ENCODE measurements around the gene ITGAE. TPM values are rescaled to one million over a fixed set of nuclear protein-coding genes. Genes with fewer than 3 reads are reported as not detected.

Gene ITGAE
- total RNA-seq, 2 donors from 2014 or later: 21.8 to 34.3 TPM

DNA sequence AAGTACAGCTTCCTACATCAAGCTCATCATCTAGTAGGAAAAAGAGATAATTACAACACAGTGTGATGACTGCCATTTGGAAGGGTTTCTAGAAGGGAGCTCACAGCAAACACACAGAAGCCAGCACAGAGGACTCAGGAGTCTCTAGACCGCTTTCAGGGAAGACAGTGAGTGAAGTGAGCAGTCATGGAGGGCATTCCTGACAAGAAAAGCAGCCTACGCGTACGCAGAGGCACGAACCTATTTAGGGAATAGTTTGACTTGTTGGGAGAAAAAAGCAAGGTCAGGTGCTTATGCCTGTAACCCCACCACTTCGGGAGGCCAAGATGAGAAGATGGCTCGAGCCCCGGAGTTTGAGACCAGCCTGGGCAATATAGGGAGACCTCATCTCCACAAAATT, 85.7 kb downstream of the ITGAE start:
- H3K9me3 Mint-ChIP-seq: no peaks in the 10 kb centered on the region
- H3K27me3 ChIP-seq (ENCODE audit: control insufficient read depth, insufficient read depth, low read length, poor library complexity, severe bottlenecking): no peaks in the 10 kb centered on the region
- 89 to 97% methylated on average over 6 to 8 of the region's 8 CpGs for WGBS, 2 experiments (ENCODE audit: insufficient coverage in 1 of 2, insufficient read length in 1 of 2)
- peaks cover 46% of the 10 kb centered on the region for H3K36me3 Mint-ChIP-seq (ENCODE audit: low read depth)
- no peaks in the 10 kb centered on the region for H3K9me3 ChIP-seq (ENCODE audit: control insufficient read depth, low read length)
- TF ChIP-seq, protein P1, sequence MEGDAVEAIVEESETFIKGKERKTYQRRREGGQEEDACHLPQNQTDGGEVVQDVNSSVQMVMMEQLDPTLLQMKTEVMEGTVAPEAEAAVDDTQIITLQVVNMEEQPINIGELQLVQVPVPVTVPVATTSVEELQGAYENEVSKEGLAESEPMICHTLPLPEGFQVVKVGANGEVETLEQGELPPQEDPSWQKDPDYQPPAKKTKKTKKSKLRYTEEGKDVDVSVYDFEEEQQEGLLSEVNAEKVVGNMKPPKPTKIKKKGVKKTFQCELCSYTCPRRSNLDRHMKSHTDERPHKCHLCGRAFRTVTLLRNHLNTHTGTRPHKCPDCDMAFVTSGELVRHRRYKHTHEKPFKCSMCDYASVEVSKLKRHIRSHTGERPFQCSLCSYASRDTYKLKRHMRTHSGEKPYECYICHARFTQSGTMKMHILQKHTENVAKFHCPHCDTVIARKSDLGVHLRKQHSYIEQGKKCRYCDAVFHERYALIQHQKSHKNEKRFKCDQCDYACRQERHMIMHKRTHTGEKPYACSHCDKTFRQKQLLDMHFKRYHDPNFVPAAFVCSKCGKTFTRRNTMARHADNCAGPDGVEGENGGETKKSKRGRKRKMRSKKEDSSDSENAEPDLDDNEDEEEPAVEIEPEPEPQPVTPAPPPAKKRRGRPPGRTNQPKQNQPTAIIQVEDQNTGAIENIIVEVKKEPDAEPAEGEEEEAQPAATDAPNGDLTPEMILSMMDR (conservative IDR thresholded peaks at IDR 0.05): no peak
- no peak overlapping the region for H3K27ac Mint-ChIP-seq
- no peak overlapping the region for H3K27ac ChIP-seq (ENCODE audit: low read depth, low read length)
- no peak overlapping the region for H3K4me3 Mint-ChIP-seq
- H3K27me3 Mint-ChIP-seq (ENCODE audit: insufficient read depth): no peaks in the 10 kb centered on the region
- no peak for DNase-seq
- peaks cover 47% of the 10 kb centered on the region for H3K36me3 ChIP-seq (ENCODE audit: control insufficient read depth, insufficient read depth, low read length)
- no peaks in the 10 kb centered on the region for H3K4me1 ChIP-seq (ENCODE audit: control insufficient read depth, insufficient read depth, low read length)
- H3K4me3 ChIP-seq (ENCODE audit: low read length): no peak overlapping the region
- no peaks in the 10 kb centered on the region for H3K4me1 Mint-ChIP-seq
- no peak overlapping the region for H3K9ac ChIP-seq (ENCODE audit: extremely low read depth, low read length, poor library complexity, severe bottlenecking)

DNA sequence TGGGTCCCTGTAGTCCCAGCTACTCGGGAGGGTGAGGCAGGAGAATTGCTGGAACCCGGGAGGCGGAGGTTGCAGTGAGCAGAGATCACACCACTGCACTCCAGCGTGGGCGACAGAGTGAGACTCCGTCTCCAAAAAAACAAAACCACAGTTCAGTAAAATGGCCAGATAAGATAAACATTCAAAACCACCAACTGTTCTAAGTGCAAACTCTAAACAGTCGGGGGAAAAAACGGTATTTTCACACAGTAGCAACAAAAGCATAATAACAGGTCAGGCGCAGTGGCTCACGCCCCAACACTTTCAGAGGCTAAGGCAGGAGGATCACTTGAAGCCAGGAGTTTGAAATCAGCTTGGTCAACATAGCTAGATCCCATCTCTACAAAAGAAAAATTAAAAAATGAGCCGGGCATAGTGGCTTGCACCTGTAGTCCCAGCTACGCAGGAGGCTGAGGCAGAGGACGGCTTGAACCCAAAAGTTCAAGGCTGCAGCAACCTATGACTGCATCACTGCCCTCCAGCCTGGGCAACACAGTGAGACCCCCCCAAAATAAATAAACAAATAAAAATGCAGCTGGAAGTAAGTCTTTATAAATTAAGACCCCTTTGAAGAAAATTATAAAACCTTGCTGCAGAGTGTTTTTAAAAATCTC, 88.1 kb downstream of the ITGAE start:
- no peak overlapping the region for H3K4me3 Mint-ChIP-seq

DNA sequence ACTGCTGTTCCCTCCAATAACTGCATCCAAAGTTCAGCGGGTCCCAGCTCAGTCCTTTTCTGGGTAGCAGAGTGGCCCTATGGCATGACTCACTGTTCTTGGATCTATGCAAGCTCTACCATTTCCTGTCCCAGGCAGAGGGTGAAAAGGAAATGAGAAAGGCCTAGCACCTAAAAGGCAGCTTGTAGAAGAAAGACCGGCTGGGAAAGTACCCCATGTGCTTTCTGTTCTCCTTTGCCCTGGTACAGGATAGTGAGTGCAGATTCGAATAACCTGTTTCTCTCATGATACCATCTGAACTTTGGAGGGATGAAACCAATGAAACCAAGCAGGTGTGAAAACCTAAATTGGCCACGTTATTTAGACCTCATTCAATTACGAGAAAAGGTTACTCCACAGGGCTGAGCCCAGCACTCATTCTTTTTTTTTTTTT, 90.0 kb downstream of the ITGAE start:
- H3K9ac ChIP-seq (ENCODE audit: extremely low read depth, low read length, poor library complexity, severe bottlenecking): no peak overlapping the region
- H3K9me3 Mint-ChIP-seq: no peaks in the 10 kb centered on the region

More for the DNA sequence above, 88.1 kb downstream of the ITGAE start:
- WGBS, 2 experiments (ENCODE audit: insufficient coverage in 1 of 2, insufficient read length in 1 of 2): 84 to 89% methylated on average over 12 to 13 of the region's 13 CpGs
- H3K4me1 ChIP-seq (ENCODE audit: control insufficient read depth, insufficient read depth, low read length): no peaks in the 10 kb centered on the region
- TF ChIP-seq, protein P1 (conservative IDR thresholded peaks at IDR 0.05): no peak
- H3K9ac ChIP-seq (ENCODE audit: extremely low read depth, low read length, poor library complexity, severe bottlenecking): no peak overlapping the region
- peaks cover 29% of the 10 kb centered on the region for H3K36me3 ChIP-seq (ENCODE audit: control insufficient read depth, insufficient read depth, low read length)
- H3K4me3 ChIP-seq (ENCODE audit: low read length): no peak overlapping the region
- Mint-ChIP-seq H3K4me1 (no peaks in the 10 kb centered on the region), H3K27me3 (ENCODE audit: insufficient read depth) (no peaks in the 10 kb centered on the region), H3K36me3 (ENCODE audit: low read depth) (peaks cover 35% of the 10 kb centered on the region), H3K27ac (no peak overlapping the region), H3K9me3 (no peaks in the 10 kb centered on the region)
- DNase-seq: no peak
- no peaks in the 10 kb centered on the region for H3K9me3 ChIP-seq (ENCODE audit: control insufficient read depth, low read length)
- H3K27me3 ChIP-seq (ENCODE audit: control insufficient read depth, insufficient read depth, low read length, poor library complexity, severe bottlenecking): no peaks in the 10 kb centered on the region
- H3K27ac ChIP-seq (ENCODE audit: low read depth, low read length): no peak overlapping the region

More for the DNA sequence above, 90.0 kb downstream of the ITGAE start:
- Mint-ChIP-seq H3K4me1 (no peaks in the 10 kb centered on the region), H3K36me3 (ENCODE audit: low read depth) (peaks cover 20% of the 10 kb centered on the region), H3K4me3 (no peak overlapping the region), H3K27ac (no peak overlapping the region), H3K27me3 (ENCODE audit: insufficient read depth) (no peaks in the 10 kb centered on the region)
- no peak for DNase-seq
- Histone ChIP-seq H3K27me3 (ENCODE audit: control insufficient read depth, insufficient read depth, low read length, poor library complexity, severe bottlenecking) (no peaks in the 10 kb centered on the region), H3K4me3 (ENCODE audit: low read length) (no peak overlapping the region), H3K36me3 (ENCODE audit: control insufficient read depth, insufficient read depth, low read length) (peaks cover 13% of the 10 kb centered on the region), H3K27ac (ENCODE audit: low read depth, low read length) (no peak overlapping the region), H3K9me3 (ENCODE audit: control insufficient read depth, low read length) (no peaks in the 10 kb centered on the region), H3K4me1 (ENCODE audit: control insufficient read depth, insufficient read depth, low read length) (no peaks in the 10 kb centered on the region)
- TF ChIP-seq, protein P1 (conservative IDR thresholded peaks at IDR 0.05): no peak
- 80 to 88% methylated on average over 4 to 5 of the region's 5 CpGs for WGBS, 2 experiments (ENCODE audit: insufficient coverage in 1 of 2, insufficient read length in 1 of 2)
